BE2C (cell line): ENCODE measurements around the gene GRK3.
"Not testable (repeated sequence)": the region's sequence is repeated elsewhere in the genome, so short reads cannot be mapped to it uniquely, and the experiment has no call there.

Source experiments
- DNase-seq: peaks from one replicate; pipeline ENCODE4 v3.0.0-alpha.2; 2020
- H3K27me3 ChIP-seq: fragments of 250-450 bp; sonication (Bioruptor Pico); 2 replicates; pipeline ENCODE4 v1.5.1; 2020; ENCODE audit warnings: mild to moderate bottlenecking
- H3K36me3 ChIP-seq: fragments of 250-450 bp; sonication (Bioruptor Pico); 2 replicates; pipeline ENCODE4 v1.5.1; 2020; ENCODE audit warnings: mild to moderate bottlenecking
- H3K4me1 ChIP-seq: fragments of 250-450 bp; sonication (Bioruptor Pico); 2 replicates; pipeline ENCODE4 v1.5.1; 2020
- H3K4me3 ChIP-seq: 2 replicates; pipeline ENCODE4 v1.5.1; 2011; ENCODE audit warnings: low read depth, low read length
- H3K9me3 ChIP-seq: fragments of 250-450 bp; sonication (Bioruptor Pico); 2 replicates; pipeline ENCODE4 v1.5.1; 2020
- TF ChIP-seq, protein P1 (sequence below): IDR thresholded peaks from 2 replicates; pipeline ENCODE4 v1.5.1; 2012; ENCODE audit warnings: mild to moderate bottlenecking, low read depth, low read length

Gene GRK3

DNA sequence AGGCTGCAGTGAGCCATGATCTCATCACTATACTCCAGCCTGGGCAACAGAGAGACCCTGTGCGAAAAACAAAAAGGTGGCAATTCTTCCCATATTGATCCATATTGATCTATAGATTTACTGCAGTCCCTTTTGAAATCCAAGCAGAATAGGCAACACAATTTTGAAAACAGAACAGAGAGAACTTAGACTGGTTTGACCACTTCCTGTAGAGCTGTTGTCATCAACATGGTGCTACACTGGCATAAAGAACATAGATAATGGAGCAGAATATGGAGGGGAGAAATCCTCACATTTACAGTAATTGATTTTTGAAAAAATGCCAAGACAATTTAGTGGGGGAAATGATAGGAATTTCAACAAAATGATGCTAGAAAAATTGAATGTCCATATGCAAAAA lies 34.1 kb downstream of the GRK3 start:
- Histone ChIP-seq H3K27me3 (no peaks in the 10 kb centered on the region), H3K36me3 (peaks cover 44% of the 10 kb centered on the region), H3K9me3 (peaks cover 4% of the 10 kb centered on the region), H3K4me1 (peaks cover 2% of the 10 kb centered on the region; the same call in 1 of the 2 replicates), H3K4me3 (no peak overlapping the region)
- DNase-seq = no peak
- TF ChIP-seq, protein P1, sequence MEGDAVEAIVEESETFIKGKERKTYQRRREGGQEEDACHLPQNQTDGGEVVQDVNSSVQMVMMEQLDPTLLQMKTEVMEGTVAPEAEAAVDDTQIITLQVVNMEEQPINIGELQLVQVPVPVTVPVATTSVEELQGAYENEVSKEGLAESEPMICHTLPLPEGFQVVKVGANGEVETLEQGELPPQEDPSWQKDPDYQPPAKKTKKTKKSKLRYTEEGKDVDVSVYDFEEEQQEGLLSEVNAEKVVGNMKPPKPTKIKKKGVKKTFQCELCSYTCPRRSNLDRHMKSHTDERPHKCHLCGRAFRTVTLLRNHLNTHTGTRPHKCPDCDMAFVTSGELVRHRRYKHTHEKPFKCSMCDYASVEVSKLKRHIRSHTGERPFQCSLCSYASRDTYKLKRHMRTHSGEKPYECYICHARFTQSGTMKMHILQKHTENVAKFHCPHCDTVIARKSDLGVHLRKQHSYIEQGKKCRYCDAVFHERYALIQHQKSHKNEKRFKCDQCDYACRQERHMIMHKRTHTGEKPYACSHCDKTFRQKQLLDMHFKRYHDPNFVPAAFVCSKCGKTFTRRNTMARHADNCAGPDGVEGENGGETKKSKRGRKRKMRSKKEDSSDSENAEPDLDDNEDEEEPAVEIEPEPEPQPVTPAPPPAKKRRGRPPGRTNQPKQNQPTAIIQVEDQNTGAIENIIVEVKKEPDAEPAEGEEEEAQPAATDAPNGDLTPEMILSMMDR = no peak

DNA sequence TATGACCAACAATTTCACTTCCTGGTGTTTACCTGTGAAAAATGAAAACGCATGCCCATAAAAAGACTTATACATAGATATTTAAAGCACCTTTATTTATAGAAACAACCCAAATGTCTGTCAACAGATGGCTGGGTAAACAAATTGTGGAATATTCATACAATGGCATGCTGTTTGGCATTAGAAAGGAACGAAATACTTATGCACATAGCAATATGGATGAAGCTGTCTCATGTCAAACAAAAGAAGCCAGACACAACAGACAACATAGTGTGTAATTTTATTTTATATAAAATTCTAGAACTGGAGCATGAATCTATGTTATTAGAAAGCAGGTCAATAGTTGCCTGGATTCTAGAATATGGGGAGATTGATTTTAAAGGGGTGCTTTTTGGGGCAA lies 38.0 kb downstream of the GRK3 start:
- peaks cover 23% of the 10 kb centered on the region for H3K36me3 ChIP-seq
- H3K27me3 ChIP-seq = no peaks in the 10 kb centered on the region
- H3K9me3 ChIP-seq = no peaks in the 10 kb centered on the region
- no peak overlapping the region for H3K4me3 ChIP-seq
- DNase-seq = no peak
- peaks cover 2% of the 10 kb centered on the region; the same call in 1 of the 2 replicates for H3K4me1 ChIP-seq
- TF ChIP-seq, protein P1 = no peak

DNA sequence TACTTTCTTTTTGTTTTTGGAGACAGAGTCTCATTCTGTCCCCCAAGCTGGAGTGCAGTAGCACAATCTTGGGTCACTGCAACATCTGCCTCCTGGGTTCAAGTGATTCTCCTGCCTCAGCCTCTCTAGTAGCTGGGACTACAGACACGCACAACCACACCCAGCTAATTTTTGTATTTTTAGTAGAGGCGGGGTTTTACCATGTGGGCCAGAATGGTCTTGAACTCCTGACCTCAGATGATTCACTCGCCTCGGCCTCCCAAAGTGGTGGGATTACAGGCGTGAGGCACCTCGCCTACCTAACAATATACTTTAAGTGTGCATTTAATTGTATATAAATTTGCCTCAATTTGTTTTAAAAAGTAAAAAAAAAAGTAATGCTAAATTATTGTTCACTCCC lies 38.4 kb downstream of the GRK3 start:
- Histone ChIP-seq H3K9me3 (no peaks in the 10 kb centered on the region), H3K4me1 (peaks cover 2% of the 10 kb centered on the region; the same call in 1 of the 2 replicates), H3K27me3 (no peaks in the 10 kb centered on the region), H3K4me3 (no peak overlapping the region), H3K36me3 (peaks cover 23% of the 10 kb centered on the region)
- DNase-seq = no peak
- TF ChIP-seq, protein P1 = no peak

DNA sequence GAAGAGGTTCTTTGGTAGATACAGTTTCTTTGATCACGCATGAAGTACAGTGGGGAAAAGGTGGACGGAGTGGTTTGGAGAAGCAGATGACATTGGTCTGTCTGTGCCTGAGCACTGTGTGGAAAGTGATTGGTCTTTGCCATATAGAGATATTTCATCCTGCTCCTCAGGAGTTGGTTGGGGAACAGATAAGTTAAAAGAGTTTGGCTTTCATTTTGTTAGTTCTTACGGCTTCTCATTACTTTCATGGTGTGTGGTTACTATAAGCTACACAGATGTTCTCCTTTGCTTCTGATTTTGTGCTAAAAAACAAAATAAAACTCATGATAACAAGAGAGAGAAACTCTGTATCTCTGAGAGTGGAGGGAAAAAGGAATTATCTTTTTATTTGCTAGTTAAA lies 40.7 kb downstream of the GRK3 start:
- H3K4me3 ChIP-seq = not testable (repeated sequence)

DNA sequence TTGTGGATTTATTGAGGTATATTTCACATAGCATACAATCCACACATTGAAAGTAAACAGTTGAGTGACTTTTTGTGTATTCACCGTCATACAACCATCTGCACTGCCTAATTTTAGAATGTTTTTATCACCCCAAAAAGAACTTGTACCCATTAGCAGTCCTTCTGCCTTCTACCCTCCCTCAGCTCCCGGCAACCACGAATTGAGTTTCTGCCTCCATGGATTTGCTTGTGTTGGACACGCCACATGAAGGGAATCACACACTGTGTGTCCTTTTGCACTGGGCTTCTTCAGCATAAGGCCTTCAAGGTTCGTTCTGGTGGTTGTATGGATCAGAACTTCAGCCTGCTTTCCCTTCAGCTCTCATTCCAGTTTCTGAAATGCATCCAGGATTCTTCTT lies 41.1 kb downstream of the GRK3 start:
- not testable (repeated sequence) for H3K27me3 ChIP-seq, H3K4me3 ChIP-seq, H3K9me3 ChIP-seq, H3K4me1 ChIP-seq, DNase-seq
- H3K36me3 ChIP-seq = peaks cover 28% of the 10 kb centered on the region

More for the DNA sequence above, 40.7 kb downstream of the GRK3 start:
- H3K4me1 ChIP-seq, H3K9me3 ChIP-seq, DNase-seq, H3K27me3 ChIP-seq: not testable (repeated sequence)
- peaks cover 26% of the 10 kb centered on the region for H3K36me3 ChIP-seq

DNA sequence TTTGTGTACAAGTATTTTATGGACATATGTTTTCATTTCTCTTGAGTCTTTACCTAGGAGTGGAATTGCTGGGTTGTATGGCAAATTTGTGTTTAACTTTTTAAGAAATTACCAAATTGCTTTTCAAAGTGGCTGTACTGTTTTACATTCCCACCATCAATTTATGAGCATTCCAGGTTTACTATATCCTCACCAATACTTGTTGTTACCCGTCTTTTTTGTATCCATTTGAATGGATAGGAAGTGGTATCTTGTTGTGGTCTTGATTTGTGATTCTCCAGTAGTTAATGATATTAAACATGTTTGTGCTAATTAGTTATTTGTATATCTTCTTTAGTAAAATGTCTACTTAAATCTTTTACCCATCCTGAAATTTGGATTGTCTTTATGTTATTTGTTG lies 46.8 kb downstream of the GRK3 start:
- DNase-seq, H3K9me3 ChIP-seq, H3K4me1 ChIP-seq, H3K27me3 ChIP-seq, H3K4me3 ChIP-seq: not testable (repeated sequence)
- peaks cover 18% of the 10 kb centered on the region for H3K36me3 ChIP-seq

DNA sequence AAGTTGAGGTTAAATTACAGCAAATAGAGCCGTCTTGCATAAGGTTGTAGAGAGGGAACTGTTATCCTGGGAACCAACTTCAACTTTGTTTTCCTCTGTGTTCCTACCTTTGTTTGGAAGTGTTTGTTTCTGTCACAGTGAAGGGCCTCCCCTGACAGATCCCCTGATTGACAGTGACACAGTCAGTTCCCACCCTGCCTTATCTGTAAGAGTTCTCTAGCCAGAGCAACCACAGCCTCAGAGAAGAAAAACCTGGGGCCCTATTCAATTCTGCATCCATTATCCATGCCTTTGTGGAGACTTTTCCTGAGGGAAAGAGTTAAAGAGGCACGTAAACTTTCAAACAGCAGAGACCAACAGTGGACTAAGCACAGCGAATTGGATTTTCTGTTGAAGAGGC lies 48.7 kb downstream of the GRK3 start:
- DNase-seq, H3K9me3 ChIP-seq, H3K27me3 ChIP-seq, H3K4me3 ChIP-seq, H3K4me1 ChIP-seq: not testable (repeated sequence)
- H3K36me3 ChIP-seq = peaks cover 23% of the 10 kb centered on the region

DNA sequence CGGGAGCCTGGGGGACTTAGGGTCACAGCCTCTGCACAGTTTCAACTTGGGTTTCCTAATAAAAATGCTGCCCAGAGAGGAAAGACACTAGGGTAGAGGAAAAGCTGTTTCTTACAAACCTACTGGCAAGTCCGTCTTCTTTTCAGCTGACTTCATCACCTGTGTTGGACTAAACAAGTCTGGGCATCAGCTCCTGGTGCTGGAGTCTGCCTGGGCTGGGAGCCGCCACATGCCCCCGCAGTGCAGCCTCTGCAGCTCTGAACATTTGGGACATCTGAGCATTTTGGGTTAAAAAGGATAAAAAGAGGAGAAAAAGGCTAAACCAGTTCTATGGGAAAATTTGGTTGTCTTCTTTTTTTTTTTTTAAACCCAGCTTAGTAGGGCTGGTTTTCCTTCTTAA lies 49.1 kb downstream of the GRK3 start:
- DNase-seq, H3K27me3 ChIP-seq, H3K4me3 ChIP-seq, H3K9me3 ChIP-seq, H3K4me1 ChIP-seq: not testable (repeated sequence)
- peaks cover 24% of the 10 kb centered on the region for H3K36me3 ChIP-seq

DNA sequence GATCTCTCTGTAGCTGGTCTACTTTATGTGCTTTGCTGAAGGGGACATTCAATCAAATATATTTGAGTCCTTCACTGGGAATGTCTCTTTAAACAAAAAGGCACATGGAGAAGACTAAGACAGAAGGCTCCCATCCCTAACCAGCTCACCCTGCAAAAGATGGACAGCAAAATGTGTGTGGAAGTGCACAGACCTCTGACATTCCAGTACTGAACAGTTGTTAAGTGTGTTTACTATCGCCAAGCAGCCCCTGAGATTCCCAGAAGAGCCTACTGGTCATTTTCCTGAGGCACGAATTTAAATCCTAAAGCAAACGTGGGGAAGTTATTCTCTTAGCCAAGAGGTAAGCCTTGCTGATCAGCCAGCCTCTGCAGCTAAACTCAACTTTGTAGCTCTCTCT lies 50.3 kb downstream of the GRK3 start:
- not testable (repeated sequence) for H3K4me1 ChIP-seq, H3K9me3 ChIP-seq, DNase-seq

More for the DNA sequence above, 50.3 kb downstream of the GRK3 start:
- not testable (repeated sequence) for H3K4me3 ChIP-seq, H3K27me3 ChIP-seq
- H3K36me3 ChIP-seq = peaks cover 29% of the 10 kb centered on the region
